Measurements from ENCODE around the gene YAF2. TPM values are rescaled to one million over a fixed set of nuclear protein-coding genes. Genes with fewer than 3 reads are reported as not detected.

Gene YAF2
- 38.5 and 41.9 TPM in 2 replicates for total RNA-seq
- 26.7 TPM for total RNA-seq (2013)
- polyA plus RNA-seq: 11.6 and 18.6 TPM in 2 replicates
- polyA minus RNA-seq: 6.1 and 30.0 TPM in 2 replicates

GRCh38 chr12:42238240-42239140 lies at the start of gene YAF2:
Gene YAF2, minus strand, starts transcription at chr12:42238248. Its CDS starts 68 bp downstream, at chr12:42238180.
- under 1% methylated on average over 63 of the region's 69 CpGs for WGBS (ENCODE audit: insufficient coverage)
- H3K36me3 ChIP-seq (replicated peaks in 1 of 2; ENCODE audit: control extremely low read depth in 1 of 2, control insufficient read depth in 1 of 2, extremely low read depth in 1 of 2, insufficient read depth in 2 of 2, low read length in 1 of 2): no peaks in the 10 kb centered on the region
- POLR2A ChIA-PET: interaction anchor here (0.8 kb wide), 1 partner anchor 245 kb away, joined by 4 read pairs; no protein-coding TSS in a partner anchor
- intact Hi-C loops (cut with micrococcal nuclease): loop anchor here (1.0 to 5.0 kb wide), 7 partner anchors 88 to 1520 kb away; partner anchors contain the start of genes GXYLT1, IRAK4, PPHLN1 and PUS7L
- ATAC-seq (ENCODE audit: low read depth): peak; percentile 77
- H3K9me3 ChIP-seq (ENCODE audit: control extremely low read depth in 1 of 3, control insufficient read depth in 2 of 3, insufficient read depth in 1 of 3, low read length in 2 of 3): no peaks in the 10 kb centered on the region
- Mint-ChIP-seq H3K4me1 (peaks cover 27% of the 10 kb centered on the region), H3K27ac (peak within 1 kb of the TSS; percentile 95), H3K4me3 (peak within 1 kb of the TSS; percentile 98), H3K27me3 (no peaks in the 10 kb centered on the region), H3K9me3 (ENCODE audit: insufficient read depth) (no peaks in the 10 kb centered on the region)
- peak within 1 kb of the TSS; percentile 66 to 84 (median 73) for H3K4me3 ChIP-seq (ENCODE audit: control extremely low read depth in 1 of 5, extremely low read depth in 1 of 5, insufficient read depth in 1 of 5, low read depth in 2 of 5, low read length in 4 of 5)
- peaks cover 39% of the 10 kb centered on the region for H3K79me2 ChIP-seq (ENCODE audit: control insufficient read depth, insufficient read depth, low read length)
- H4K20me1 ChIP-seq (ENCODE audit: control insufficient read depth, insufficient read depth, low read length, poor library complexity, severe bottlenecking): peaks cover 11% of the 10 kb centered on the region
- peak within 1 kb of the TSS; percentile 89 for H2AFZ ChIP-seq (ENCODE audit: insufficient read depth, low read depth, low read length, poor library complexity, severe bottlenecking)
- peak within 1 kb of the TSS; percentile 72 to 81 for H3K27ac ChIP-seq (ENCODE audit: low read length in 2 of 2)
- no peak for TF ChIP-seq EZH2 (IDR thresholded peaks at IDR 0.05; ENCODE audit: borderline replicate concordance, insufficient read depth, low read depth, low read length, poor library complexity, severe bottlenecking)
- TF ChIP-seq CTCF (IDR thresholded peaks at IDR 0.05): no peak
- H3K27me3 ChIP-seq (replicated peaks in 1 of 4; ENCODE audit: control extremely low read depth in 1 of 4, control insufficient read depth in 3 of 4, insufficient read depth in 4 of 4, low read length in 3 of 4): no peaks in the 10 kb centered on the region
- DNase-seq: peak; percentile 87
- H3K4me2 ChIP-seq (replicated peaks; ENCODE audit: low read depth, low read length, poor library complexity, severe bottlenecking): peak within 1 kb of the TSS; percentile 83
- peaks cover 15 to 23% of the 10 kb centered on the region in 2 donors for H3K4me1 ChIP-seq (ENCODE audit: control insufficient read depth in 2 of 2, insufficient read depth in 2 of 2, low read length in 2 of 2)
- peak within 1 kb of the TSS; percentile 75 for H3K9ac ChIP-seq (ENCODE audit: low read length)
- CTCF ChIA-PET: interaction anchor here (1.2 to 1.3 kb wide), 2 partner anchors 94 to 244 kb away, joined by 3 to 4 read pairs; no protein-coding TSS in a partner anchor

GRCh38 chr12:42286741-42287140 lies 48.7 kb upstream of the YAF2 start:
- no peak overlapping the region for H3K9ac ChIP-seq (ENCODE audit: low read length)
- no peak overlapping the region for H3K4me2 ChIP-seq (replicated peaks; ENCODE audit: low read depth, low read length, poor library complexity, severe bottlenecking)
- peaks cover 20% of the 10 kb centered on the region for H3K27me3 Mint-ChIP-seq
- ChIA-PET CTCF (no interaction called here), POLR2A (no interaction called here)
- H2AFZ ChIP-seq (ENCODE audit: insufficient read depth, low read depth, low read length, poor library complexity, severe bottlenecking): no peak overlapping the region
- no peak overlapping the region for H3K4me3 ChIP-seq (ENCODE audit: control extremely low read depth in 1 of 5, extremely low read depth in 1 of 5, insufficient read depth in 1 of 5, low read depth in 2 of 5, low read length in 4 of 5)
- H3K9me3 Mint-ChIP-seq (ENCODE audit: insufficient read depth): no peaks in the 10 kb centered on the region
- H3K4me1 Mint-ChIP-seq: peaks cover 8% of the 10 kb centered on the region
- ATAC-seq (ENCODE audit: low read depth) (no peak), DNase-seq (no peak)
- intact Hi-C loops (cut with micrococcal nuclease): no loop called here
- H3K27ac ChIP-seq (ENCODE audit: low read length in 2 of 2): no peak overlapping the region
- H3K79me2 ChIP-seq (ENCODE audit: control insufficient read depth, insufficient read depth, low read length): no peaks in the 10 kb centered on the region
- TF ChIP-seq CTCF (IDR thresholded peaks at IDR 0.05) (no peak), EZH2 (IDR thresholded peaks at IDR 0.05; ENCODE audit: borderline replicate concordance, insufficient read depth, low read depth, low read length, poor library complexity, severe bottlenecking) (no peak)
- no peaks in the 10 kb centered on the region for H3K36me3 ChIP-seq (replicated peaks in 1 of 2; ENCODE audit: control extremely low read depth in 1 of 2, control insufficient read depth in 1 of 2, extremely low read depth in 1 of 2, insufficient read depth in 2 of 2, low read length in 1 of 2)
- H3K27me3 ChIP-seq (replicated peaks in 1 of 4; ENCODE audit: control extremely low read depth in 1 of 4, control insufficient read depth in 3 of 4, insufficient read depth in 4 of 4, low read length in 3 of 4): no peaks in the 10 kb centered on the region
- H3K27ac Mint-ChIP-seq: no peak overlapping the region
- no peaks in the 10 kb centered on the region for H3K9me3 ChIP-seq (ENCODE audit: control extremely low read depth in 1 of 3, control insufficient read depth in 2 of 3, insufficient read depth in 1 of 3, low read length in 2 of 3)
- H3K4me3 Mint-ChIP-seq: no peak overlapping the region
- 98% methylated on average over 19 of the region's 26 CpGs for WGBS (ENCODE audit: insufficient coverage)
- peaks cover 6 to 8% of the 10 kb centered on the region in 2 donors for H3K4me1 ChIP-seq (ENCODE audit: control insufficient read depth in 2 of 2, insufficient read depth in 2 of 2, low read length in 2 of 2)
- H4K20me1 ChIP-seq (ENCODE audit: control insufficient read depth, insufficient read depth, low read length, poor library complexity, severe bottlenecking): no peaks in the 10 kb centered on the region
